ENCODE data around the gene IQSEC1.

DNA sequence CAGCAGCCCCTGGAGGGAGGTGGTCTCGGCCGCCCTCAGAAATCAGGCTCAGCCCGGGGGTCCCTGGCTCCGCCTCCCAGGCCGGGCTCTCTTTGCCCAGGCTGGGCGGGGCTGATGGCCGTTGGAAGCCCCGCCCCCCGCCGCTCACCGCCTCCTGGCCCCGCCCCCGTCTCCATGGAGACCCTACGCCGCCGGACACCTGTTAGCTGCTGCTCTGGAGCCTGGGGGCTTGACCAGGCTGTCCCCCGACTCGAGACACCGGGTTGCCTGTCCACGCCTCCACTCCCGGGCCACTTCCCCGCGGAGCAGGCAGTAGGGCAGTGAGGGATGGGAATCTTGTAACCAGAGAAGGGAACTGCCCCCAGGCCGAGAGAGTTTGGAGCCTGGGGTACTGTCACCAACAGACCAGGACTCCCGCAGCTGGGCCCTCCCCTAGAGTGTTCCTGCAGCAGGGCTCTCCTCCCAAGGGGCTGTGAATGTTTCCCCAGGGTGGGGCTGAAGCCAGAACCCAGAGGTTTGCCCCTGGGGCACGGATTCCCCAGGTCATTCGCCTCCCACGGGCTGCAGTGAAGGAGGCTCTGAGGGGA is 204.1 kb downstream of the IQSEC1 start:
- TF ChIP-seq POLR2AphosphoS5 (IDR thresholded peaks at IDR 0.05; ENCODE audit: low read depth, low read length) (no peak), POLR2A (IDR thresholded peaks at IDR 0.05; ENCODE audit: low read depth, low read length) (no peak), TAF1 (IDR thresholded peaks at IDR 0.05; ENCODE audit: low read depth, low read length) (no peak)
